22Rv1 (cell line): Measurements from ENCODE around the gene ARID3B.

Source experiments
- H3K27ac ChIP-seq: fragments of 450-650 bp; 2 replicates; pipeline ENCODE4 v1.5.1; 2017
- ZFX ChIP-seq: fragments of 450-650 bp; IDR thresholded peaks from 2 replicates; pipeline ENCODE4 v1.6.1; 2017; ENCODE audit warnings: antibody characterized with exemption, borderline replicate concordance
- TF ChIP-seq, protein P1 (sequence below): fragments of 450-650 bp; IDR thresholded peaks from 2 replicates; pipeline ENCODE4 v1.5.1; 2017; ENCODE audit warnings: mild to moderate bottlenecking

The ARID3B gene

GRCh38 chr15:74564182-74564581, 23.2 kb downstream of the ARID3B start:
- no peak overlapping the region for H3K27ac ChIP-seq
- TF ChIP-seq, protein P1, sequence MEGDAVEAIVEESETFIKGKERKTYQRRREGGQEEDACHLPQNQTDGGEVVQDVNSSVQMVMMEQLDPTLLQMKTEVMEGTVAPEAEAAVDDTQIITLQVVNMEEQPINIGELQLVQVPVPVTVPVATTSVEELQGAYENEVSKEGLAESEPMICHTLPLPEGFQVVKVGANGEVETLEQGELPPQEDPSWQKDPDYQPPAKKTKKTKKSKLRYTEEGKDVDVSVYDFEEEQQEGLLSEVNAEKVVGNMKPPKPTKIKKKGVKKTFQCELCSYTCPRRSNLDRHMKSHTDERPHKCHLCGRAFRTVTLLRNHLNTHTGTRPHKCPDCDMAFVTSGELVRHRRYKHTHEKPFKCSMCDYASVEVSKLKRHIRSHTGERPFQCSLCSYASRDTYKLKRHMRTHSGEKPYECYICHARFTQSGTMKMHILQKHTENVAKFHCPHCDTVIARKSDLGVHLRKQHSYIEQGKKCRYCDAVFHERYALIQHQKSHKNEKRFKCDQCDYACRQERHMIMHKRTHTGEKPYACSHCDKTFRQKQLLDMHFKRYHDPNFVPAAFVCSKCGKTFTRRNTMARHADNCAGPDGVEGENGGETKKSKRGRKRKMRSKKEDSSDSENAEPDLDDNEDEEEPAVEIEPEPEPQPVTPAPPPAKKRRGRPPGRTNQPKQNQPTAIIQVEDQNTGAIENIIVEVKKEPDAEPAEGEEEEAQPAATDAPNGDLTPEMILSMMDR = no peak
- no peak for TF ChIP-seq ZFX

- H3K27ac ChIP-seq = no peak overlapping the region
- TF ChIP-seq, protein P1 = no peak
- no peak for TF ChIP-seq ZFX
These were observed 24.5 kb downstream of the ARID3B start for GRCh38 chr15:74565381-74566085.

DNA sequence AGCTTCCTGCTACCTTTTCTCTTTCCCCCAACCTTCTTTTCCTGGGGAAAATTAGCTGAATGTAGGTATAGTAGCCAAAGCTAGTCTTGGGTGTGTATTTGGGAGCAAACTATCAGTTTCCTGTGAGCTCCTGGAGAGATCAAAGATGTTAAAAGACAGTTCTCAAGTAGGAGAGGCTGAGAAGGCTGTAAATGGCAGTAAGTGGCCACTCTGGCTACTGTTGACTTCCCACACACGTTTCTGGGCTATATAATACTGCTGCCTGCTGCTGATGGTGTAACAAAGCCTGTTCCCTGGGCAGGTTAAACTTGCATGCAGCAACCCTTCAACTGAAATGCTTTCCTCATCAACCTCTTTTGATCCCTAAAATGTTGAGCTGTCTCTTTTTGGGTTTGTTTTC, 27.6 kb downstream of the ARID3B start:
- H3K27ac ChIP-seq = no peak overlapping the region
- TF ChIP-seq, protein P1 = no peak
- TF ChIP-seq ZFX = no peak

DNA sequence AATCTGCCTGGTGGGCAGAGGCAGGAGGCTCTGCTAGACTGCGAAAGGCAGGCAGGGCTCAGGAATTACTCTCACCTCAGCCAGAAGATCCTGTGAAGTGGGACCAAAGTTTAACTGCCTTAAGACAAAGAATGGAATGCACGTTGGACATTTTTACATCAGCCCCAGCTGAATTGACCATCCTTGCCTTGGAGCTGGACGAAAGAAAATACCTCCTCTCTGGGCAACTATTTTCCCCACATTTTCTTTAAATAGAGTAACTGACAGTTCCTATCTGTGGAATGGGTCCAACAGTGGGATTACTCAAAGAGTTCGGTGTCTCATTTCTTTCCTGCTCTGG, 28.7 kb downstream of the ARID3B start:
- TF ChIP-seq, protein P1 = no peak
- TF ChIP-seq ZFX = no peak
- H3K27ac ChIP-seq = no peak overlapping the region

- no peak overlapping the region for H3K27ac ChIP-seq
- TF ChIP-seq, protein P1 = no peak
- no peak for TF ChIP-seq ZFX
These were observed 30.2 kb downstream of the ARID3B start for GRCh38 chr15:74571191-74571590.

DNA sequence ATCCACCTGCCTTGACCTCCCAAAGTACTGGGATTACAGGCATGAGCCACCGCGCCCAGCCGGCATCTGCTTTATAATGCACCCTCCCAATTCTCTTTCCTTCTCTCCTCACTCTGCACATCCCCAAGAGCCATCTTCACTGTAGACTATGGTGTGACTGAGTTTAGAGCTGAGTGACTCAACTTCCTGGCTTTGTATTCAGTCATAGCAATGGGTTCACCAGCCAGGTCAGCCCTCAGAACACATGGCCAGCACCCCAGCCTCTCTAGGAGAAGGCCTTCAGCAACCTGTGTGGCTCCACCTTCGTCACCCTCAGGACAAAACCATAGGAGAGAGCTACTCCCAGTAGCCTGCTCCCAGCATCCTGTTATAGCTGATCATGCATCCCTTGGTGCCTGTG, 33.0 kb downstream of the ARID3B start:
- no peak overlapping the region for H3K27ac ChIP-seq
- no peak for TF ChIP-seq ZFX

- TF ChIP-seq, protein P1 = no peak
- TF ChIP-seq ZFX = no peak
- no peak overlapping the region for H3K27ac ChIP-seq
These were observed 37.5 kb downstream of the ARID3B start for GRCh38 chr15:74578496-74578994.

- H3K27ac ChIP-seq = no peak overlapping the region
- TF ChIP-seq, protein P1 = no peak
- TF ChIP-seq ZFX = no peak
These were observed 38.0 kb downstream of the ARID3B start for GRCh38 chr15:74579001-74579400.
